Muscle of leg (tissue), 11 donors: ENCODE results near the gene RCC1. TPM values are rescaled to one million over a fixed set of nuclear protein-coding genes. Genes with fewer than 3 reads are reported as not detected.
"Not testable (repeated sequence)": the region's sequence is repeated elsewhere in the genome, so short reads cannot be mapped to it uniquely, and the experiment has no call there.

Source experiments
- DNase-seq: peaks from one replicate; pipeline ENCODE4 v3.0.0; 2013
- H3K27ac ChIP-seq: one replicate; pipeline ENCODE4 v1.5.1; 2013; ENCODE audit warnings: mild to moderate bottlenecking, low read length, control low read depth
- H3K27me3 ChIP-seq: one replicate; pipeline ENCODE4 v1.6.1; 2013; ENCODE audit warnings: low read length; ENCODE audit not compliant: control insufficient read depth, insufficient read depth
- H3K36me3 ChIP-seq: one replicate; pipeline ENCODE4 v1.6.1; 2013; ENCODE audit warnings: low read length; ENCODE audit not compliant: control insufficient read depth, insufficient read depth
- H3K4me1 ChIP-seq: one replicate; pipeline ENCODE4 v1.6.1; 2013; ENCODE audit warnings: low read length; ENCODE audit not compliant: control insufficient read depth, insufficient read depth
- H3K4me3 ChIP-seq: one replicate; pipeline ENCODE4 v1.5.1; 2013; ENCODE audit warnings: low read length, control low read depth
- H3K9me3 ChIP-seq: replicated peaks from 2 replicates; pipeline ENCODE4 v1.6.1; 2013; ENCODE audit warnings: low read depth, low read length; ENCODE audit not compliant: control insufficient read depth
- WGBS: methylation state at CpG from one replicate; pipeline ENCODE4 v1.1.5; 2013; ENCODE audit warnings: missing lambda C conversion rate; ENCODE audit not compliant: insufficient coverage; 5-methylcytosine and 5-hydroxymethylcytosine counted together
- polyA plus RNA-seq, 8 donors: library from polyadenylated mRNA; unstranded; fragments of 120-200 nt; gene quantifications; one replicate each; pipeline versions ENCODE4 v1.2.1 to v1.2.3, GENCODE V29; 2013; ENCODE audit warnings: inconsistent platforms in 1 of 8, low replicate concordance in 1 of 8; ENCODE audit not compliant: insufficient read length in 8 of 8, insufficient read depth in 1 of 8
- total RNA-seq: library from RNA; stranded (reverse); fragments of 120-200 nt; gene quantifications from one replicate; pipeline ENCODE4 v1.2.4, GENCODE V29; 2013

The RCC1 gene
- total and polyA plus RNA-seq, 9 donors = 16.7 to 38.3 (median 28.3) TPM

GRCh38 chr1:28509705-28510272 is 3.9 kb downstream of the RCC1 start:
- 73% methylated on average over 8 of the region's 8 CpGs for WGBS
- peaks cover 26% of the 10 kb centered on the region for H3K4me1 ChIP-seq
- no peak overlapping the region for H3K27ac ChIP-seq
- no peaks in the 10 kb centered on the region for H3K27me3 ChIP-seq
- no peaks in the 10 kb centered on the region for H3K9me3 ChIP-seq
- no peak for DNase-seq
- H3K36me3 ChIP-seq = peaks cover 50% of the 10 kb centered on the region
- H3K4me3 ChIP-seq = no peak overlapping the region

GRCh38 chr1:28510273-28510969 is 4.6 kb downstream of the RCC1 start:
- 100% methylated on average over 1 of the region's 8 CpGs for WGBS
- Histone ChIP-seq H3K4me3 (no peak overlapping the region), H3K27ac (no peak overlapping the region), H3K27me3 (no peaks in the 10 kb centered on the region), H3K36me3 (peaks cover 50% of the 10 kb centered on the region), H3K4me1 (peaks cover 24% of the 10 kb centered on the region), H3K9me3 (no peaks in the 10 kb centered on the region)
- no peak for DNase-seq

GRCh38 chr1:28510970-28511440 is 5.2 kb downstream of the RCC1 start:
- Histone ChIP-seq H3K4me1 (peaks cover 24% of the 10 kb centered on the region), H3K27ac (no peak overlapping the region), H3K36me3 (peaks cover 50% of the 10 kb centered on the region), H3K9me3 (no peaks in the 10 kb centered on the region), H3K27me3 (no peaks in the 10 kb centered on the region), H3K4me3 (no peak overlapping the region)
- no CpG with 5 or more reads among the region's 2 CpGs for WGBS
- DNase-seq = no peak

GRCh38 chr1:28512058-28512611 is 6.3 kb downstream of the RCC1 start:
- no peak overlapping the region for H3K4me3 ChIP-seq

GRCh38 chr1:28514445-28514933 is 8.6 kb downstream of the RCC1 start:
- not testable (repeated sequence) for DNase-seq, H3K27me3 ChIP-seq, H3K27ac ChIP-seq, H3K9me3 ChIP-seq, H3K4me3 ChIP-seq
- WGBS = 60% methylated on average over 1 of the region's 13 CpGs
- Histone ChIP-seq H3K36me3 (peaks cover 28% of the 10 kb centered on the region), H3K4me1 (peaks cover 21% of the 10 kb centered on the region)

More at GRCh38 chr1:28512058-28512611, 6.3 kb downstream of the RCC1 start:
- peaks cover 24% of the 10 kb centered on the region for H3K4me1 ChIP-seq
- WGBS = 92% methylated on average over 2 of the region's 7 CpGs
- no peak overlapping the region for H3K27ac ChIP-seq
- DNase-seq = no peak
- H3K36me3 ChIP-seq = peaks cover 48% of the 10 kb centered on the region
- H3K9me3 ChIP-seq = no peaks in the 10 kb centered on the region
- no peaks in the 10 kb centered on the region for H3K27me3 ChIP-seq

- H3K4me3 ChIP-seq = no peak overlapping the region
- 100% methylated on average over 1 of the region's 1 CpG for WGBS
Observed at GRCh38 chr1:28516518-28516956, 10.7 kb downstream of the RCC1 start.

GRCh38 chr1:28517649-28517999 is 11.8 kb downstream of the RCC1 start:
- Histone ChIP-seq H3K27me3 (no peaks in the 10 kb centered on the region), H3K9me3 (no peaks in the 10 kb centered on the region), H3K27ac (peak overlapping the region; percentile 52), H3K36me3 (peaks cover 17% of the 10 kb centered on the region), H3K4me1 (peaks cover 15% of the 10 kb centered on the region), H3K4me3 (peak overlapping the region; percentile 48)
- DNase-seq = peak; percentile 44
- 20% methylated on average over 3 of the region's 7 CpGs for WGBS

More at GRCh38 chr1:28516518-28516956, 10.7 kb downstream of the RCC1 start:
- Histone ChIP-seq H3K36me3 (peaks cover 21% of the 10 kb centered on the region), H3K27me3 (no peaks in the 10 kb centered on the region), H3K9me3 (no peaks in the 10 kb centered on the region), H3K27ac (no peak overlapping the region), H3K4me1 (peaks cover 15% of the 10 kb centered on the region)
- DNase-seq = no peak

- H3K4me3 ChIP-seq = peak overlapping the region; percentile 61
- peaks cover 15% of the 10 kb centered on the region for H3K4me1 ChIP-seq
- under 1% methylated on average over 81 of the region's 92 CpGs for WGBS
- H3K27me3 ChIP-seq = no peaks in the 10 kb centered on the region
- H3K9me3 ChIP-seq = no peaks in the 10 kb centered on the region
- peaks cover 15% of the 10 kb centered on the region for H3K36me3 ChIP-seq
- peak overlapping the region; percentile 69 for H3K27ac ChIP-seq
- DNase-seq = peak; percentile 95
Observed at GRCh38 chr1:28518000-28518744, 12.3 kb downstream of the RCC1 start.

GRCh38 chr1:28518745-28519341 is 13.0 kb downstream of the RCC1 start:
- no peak for DNase-seq
- Histone ChIP-seq H3K4me1 (peaks cover 15% of the 10 kb centered on the region), H3K27me3 (no peaks in the 10 kb centered on the region), H3K9me3 (no peaks in the 10 kb centered on the region), H3K36me3 (peaks cover 12% of the 10 kb centered on the region), H3K4me3 (peak overlapping the region; percentile 61), H3K27ac (peak overlapping the region; percentile 69)
- 5% methylated on average over 16 of the region's 21 CpGs for WGBS
